NCI-H1105 (cell line): ENCODE data around the gene IFIH1.
A peak's percentile ranks its signal among the peaks of the same experiment; 100 is the strongest.

ENCODE experiments used
- DNase-seq: peaks from one replicate; lab custom pipeline; 2025; lab: John Stamatoyannopoulos, UW

IFIH1 gene

DNA sequence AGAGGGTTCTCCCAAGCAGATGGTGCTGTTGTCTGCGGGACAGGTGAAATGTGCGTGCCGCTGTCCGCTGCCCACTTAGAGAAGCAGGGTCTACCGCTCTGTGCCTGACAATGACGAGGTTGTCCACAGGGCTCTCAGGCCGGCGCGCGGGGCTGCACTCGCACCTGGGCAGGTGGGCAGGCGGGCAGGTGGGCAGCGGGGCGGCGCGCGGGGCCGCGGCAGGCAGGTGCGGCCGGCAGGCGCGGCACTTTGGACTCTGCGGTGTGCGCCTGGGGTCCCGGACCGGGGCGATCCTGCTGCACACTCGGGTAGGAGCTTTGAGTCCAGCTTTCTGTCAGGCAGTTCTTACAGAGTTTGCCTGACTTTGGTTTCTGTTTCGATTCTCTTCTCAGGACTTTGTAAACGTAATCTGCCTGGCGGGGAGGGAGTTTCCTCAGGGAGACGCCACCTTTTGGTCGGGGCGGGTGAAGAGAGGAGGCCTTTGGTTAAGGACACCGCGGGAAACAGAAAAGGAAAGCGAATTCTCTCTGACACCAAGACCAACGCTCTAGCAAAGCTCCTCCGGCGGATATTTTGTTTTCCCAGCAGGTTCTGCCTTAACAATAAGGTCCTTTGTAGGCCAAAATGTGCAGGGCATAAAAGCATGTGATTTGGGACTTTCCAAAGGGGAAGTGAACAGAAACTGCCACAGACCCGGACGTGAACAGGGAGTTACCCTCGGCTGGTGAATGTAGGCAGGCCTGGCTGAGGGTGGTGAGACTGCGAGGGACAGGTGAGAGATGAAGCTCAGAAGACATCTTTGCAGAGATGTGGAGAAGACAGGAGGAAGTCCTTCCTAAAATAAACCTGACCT is at the start of gene IFIH1:
TSS of gene IFIH1 (minus strand) at position 357 of the 853 bp plus-strand sequence. CDS start 377 bp downstream, outside the sequence.
- DNase-seq: peak; percentile 53

DNA sequence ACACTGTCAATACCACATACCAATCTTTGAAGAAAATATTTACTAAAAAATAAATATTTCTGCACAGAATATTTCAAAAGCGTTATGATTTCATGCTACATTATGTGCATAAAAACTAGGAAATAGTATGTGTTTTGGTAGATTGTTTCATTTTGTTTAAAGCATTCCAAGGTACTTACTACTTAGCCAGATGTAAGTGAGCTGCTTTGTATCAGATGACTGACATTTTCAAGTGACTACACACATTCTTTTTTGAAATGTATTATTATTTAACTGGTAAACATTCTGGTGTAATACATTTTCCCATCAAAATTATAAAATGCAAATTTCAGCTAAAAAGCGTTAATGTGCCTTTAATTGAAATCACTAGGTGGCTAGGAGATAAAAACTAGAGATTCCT is 46.9 kb upstream of the IFIH1 start:
- DNase-seq: no peak

DNA sequence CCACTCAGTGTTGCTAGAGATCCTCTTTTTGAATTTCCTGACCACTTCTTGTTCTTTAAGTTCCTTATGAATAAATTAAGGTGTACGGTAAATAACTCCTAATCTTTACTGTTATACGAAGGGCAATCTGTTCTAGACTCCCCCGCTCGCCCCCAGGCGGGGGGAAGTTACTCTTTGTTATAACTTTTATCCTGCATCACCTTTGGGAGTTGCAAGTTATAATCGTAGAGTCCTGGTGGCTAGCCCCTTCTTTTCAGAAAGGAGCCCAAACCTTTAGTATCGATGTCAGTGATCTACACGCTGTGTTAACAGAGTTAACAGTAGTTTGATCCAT is 26.1 kb upstream of the IFIH1 start:
- DNase-seq: no peak

GRCh38 chr2:162343824-162344616 is 25.5 kb upstream of the IFIH1 start, which contains the start of gene GCA:
Gene GCA (plus strand): TSS chr2:162344132. CDS start chr2:162344249, 117 bp downstream.
- DNase-seq: peak; percentile 82

DNA sequence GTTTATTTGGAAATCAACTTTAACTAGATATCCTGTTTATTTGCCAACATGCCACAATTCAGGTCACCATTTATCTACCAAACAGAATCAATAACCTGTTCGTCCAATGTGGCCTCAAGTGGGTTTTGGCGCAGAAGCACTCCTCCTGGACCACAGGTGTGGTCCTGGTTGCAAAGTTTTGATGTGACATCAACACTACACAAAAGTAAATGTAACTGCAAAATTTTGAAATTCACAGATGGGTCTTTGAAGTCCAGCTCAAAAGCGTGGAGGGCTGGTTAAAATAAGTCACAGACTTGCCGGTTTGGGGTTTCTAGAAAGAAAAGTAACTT is 25.0 kb upstream of the IFIH1 start:
- DNase-seq: no peak

GRCh38 chr2:162342841-162343240 is 24.4 kb upstream of the IFIH1 start:
- DNase-seq: no peak

- no peak for DNase-seq
These were observed 23.8 kb upstream of the IFIH1 start for GRCh38 chr2:162342321-162342720.

DNA sequence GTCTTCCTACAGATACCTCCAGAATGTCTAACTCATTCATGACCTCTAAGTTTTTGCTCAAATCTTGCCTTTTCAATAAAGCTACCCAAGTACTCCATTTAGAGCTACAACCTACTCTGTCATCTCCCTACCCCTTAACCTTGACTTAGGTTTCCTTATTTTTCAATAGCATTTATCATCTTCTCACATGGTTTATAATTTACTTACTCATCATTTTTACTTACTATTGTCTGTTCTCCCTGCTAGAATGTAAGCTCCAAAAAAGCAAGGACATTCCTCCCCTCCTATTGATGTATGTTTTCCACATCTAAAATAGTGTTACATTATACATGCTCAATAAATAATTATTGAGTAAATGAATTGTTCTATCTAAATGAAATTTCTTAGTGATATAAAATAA is 22.3 kb upstream of the IFIH1 start:
- DNase-seq: no peak

- DNase-seq: no peak
These were observed 19.4 kb upstream of the IFIH1 start for GRCh38 chr2:162337868-162338267.

DNA sequence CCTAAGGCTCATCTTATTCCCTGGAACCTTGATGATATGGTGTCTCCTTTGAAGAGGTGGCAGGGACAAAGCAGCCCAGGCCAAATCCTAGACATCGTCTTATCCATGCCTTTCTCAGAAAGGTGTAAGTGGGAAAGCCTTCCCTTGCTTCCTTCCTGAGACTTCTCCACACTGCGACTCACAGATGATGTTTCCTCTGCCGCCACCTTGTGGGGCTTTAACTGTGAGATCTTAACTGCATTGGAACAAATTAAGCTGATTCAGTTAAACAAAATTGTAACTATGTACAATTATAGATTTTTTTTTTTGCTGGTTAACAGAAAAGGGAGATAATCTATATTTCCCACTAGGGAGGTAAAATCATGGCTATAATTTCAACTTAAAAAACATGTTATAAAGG is 15.5 kb upstream of the IFIH1 start:
- no peak for DNase-seq

GRCh38 chr2:162330881-162331280 is 12.4 kb upstream of the IFIH1 start:
- DNase-seq: no peak

DNA sequence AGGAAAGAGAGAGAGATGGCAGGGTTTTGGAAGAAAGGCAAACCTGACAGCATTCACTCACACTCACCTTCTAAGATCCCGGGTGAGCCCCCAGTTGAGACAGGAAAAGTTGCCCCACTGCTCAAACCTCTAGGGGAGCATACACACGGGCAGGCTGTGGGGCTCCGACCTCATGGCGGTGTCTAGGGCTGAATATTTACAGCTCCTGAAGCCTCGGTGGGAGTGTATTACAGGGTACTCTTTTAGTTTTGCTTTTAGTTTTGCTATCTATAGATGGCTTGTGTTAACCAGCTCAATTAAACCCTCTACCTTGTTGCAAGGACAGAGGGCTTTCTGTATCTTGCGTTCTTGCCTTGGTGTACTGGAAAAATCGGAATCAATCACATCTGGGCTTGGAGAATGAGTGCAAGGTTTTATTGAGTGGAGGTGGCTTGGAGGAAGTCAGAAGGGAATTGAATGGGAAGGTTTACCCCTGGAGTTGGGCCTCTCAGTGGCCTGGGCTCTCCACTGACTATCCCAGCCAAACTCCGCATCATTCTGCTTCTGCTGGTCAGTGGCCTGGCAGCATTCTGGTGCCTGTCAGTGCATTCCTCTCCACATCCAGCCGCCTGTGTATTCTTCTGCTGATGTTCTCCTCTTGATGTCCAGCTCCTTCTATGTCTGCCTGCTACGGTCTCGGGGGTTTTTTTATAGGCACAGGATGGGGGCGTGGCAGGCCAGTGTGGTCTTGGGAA is 10.1 kb upstream of the IFIH1 start:
- DNase-seq: no peak

- no peak for DNase-seq
These were observed 9.3 kb upstream of the IFIH1 start for GRCh38 chr2:162327806-162328205.

DNA sequence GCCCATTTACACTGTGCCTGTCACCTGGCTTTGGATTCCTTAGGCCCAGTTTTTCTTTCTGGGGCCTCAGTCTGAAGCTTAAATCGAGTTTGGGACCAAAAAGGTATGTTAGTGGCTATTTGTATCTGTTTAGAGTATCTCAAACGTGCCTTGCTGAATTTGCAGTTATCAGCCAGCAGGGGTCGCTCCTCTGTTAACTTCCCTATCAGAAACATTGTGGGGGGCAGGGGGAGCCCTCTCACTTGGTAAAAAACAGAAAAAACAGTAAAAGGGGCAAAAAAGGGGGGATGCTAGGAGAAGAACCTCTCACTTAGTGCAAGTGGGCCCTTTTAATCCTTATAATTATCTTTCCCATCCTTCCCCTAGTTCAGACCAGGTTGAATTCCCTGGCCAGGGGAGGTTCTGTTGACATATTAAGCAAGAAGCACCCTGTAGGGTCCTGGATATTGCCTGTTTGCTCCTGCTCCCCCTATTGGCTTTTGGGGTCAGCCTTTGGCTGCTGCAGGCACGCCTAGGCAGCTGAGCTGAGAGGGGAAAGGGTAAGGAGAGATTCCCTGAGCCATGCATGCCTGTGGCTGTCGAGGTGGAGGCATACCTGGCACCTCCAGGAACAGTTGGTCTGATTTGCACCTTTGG is 8.8 kb upstream of the IFIH1 start:
- no peak for DNase-seq

GRCh38 chr2:162324953-162325352 is 6.5 kb upstream of the IFIH1 start:
- no peak for DNase-seq

DNA sequence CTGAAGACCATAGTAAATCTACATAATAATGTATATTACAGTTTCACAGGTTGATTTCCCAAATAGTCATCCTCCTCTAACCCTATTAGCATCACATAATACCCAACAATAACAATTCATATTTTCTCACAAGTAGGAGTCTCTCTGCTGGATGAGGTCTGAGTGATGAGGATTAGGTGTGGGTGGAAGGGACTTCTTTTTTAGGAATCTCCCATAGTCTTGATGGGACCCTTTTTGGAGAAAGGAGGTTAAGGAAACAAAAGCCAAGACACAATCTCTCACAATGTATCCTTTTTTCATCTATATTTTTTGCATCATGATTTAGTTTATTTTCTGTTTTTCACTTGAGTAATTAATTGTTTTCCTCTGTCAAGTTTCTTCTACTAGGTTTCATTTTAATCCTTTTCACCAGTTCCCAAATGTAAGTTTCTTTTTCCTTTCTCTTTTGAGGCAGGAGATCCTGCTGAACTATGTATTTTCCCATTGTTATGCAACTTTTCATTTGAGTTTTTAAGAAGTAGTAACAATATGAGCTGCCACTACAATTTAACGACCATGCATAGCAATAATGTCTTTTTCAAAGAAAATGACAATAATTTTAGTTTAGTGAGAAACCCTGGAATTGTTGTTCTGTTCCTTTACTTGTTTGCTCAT is 2.5 kb upstream of the IFIH1 start:
- DNase-seq: no peak

- DNase-seq: no peak
These were observed 590 bp downstream of the IFIH1 start for GRCh38 chr2:162317861-162318327.

GRCh38 chr2:162317058-162317742 is 1.3 kb downstream of the IFIH1 start:
- no peak for DNase-seq

DNA sequence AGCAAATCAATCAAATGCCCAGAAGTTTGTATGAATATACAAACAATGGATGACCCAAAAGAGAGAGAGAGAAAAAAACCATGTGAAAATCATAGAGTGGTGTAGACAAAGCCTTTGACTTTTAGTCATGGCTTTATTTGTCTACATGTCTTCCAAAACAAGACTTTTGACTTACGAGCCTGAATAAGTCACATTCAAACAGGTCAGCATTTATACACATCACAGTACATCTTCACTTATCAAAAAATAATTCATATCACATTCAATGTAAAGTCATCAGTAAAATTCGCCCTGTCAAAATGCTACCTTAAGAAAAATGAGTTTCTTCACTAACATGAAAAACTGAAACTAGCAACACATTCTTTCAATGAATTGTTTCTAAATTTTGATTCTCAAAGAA is 1.9 kb downstream of the IFIH1 start:
- no peak for DNase-seq

DNA sequence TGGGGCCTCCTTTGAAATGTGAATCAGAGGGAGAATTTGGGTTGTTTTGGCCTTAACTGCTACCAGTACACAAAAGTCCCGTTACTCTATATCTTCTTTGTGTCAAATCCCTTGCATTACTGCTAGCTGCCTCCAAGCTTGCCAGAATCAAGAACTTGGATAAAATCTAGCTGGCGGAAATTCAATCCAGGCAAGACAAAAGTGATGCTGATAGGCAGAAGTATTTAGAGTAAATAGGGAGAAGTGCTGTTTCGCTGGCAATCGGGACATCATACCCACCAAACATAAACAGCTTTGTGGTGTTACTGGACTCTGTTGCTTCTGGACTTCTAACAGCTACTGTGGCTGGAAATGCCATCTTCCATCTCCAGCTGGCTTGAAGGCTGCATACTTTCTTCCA is 2.5 kb downstream of the IFIH1 start:
- no peak for DNase-seq

DNA sequence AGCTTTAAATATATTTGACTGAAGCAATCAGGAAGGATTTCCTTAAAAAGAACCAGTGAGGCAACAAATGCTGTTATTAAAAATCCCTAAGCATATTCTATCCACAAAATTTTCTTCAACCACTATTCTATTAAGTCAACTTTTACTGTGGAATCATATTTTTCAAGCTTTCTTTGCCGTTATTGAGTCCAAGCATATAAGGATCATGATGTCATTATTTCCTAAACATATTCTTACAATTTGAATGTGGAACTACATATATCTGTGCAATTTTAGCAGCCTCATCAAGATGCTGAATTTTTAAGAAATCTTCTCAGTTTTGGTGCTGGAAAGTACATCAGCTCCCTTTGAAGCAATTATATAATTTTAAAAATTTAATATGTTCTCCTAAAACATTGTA is 5.6 kb downstream of the IFIH1 start:
- no peak for DNase-seq
